GM12875 (cell line): ENCODE results near the gene SKOR1.

Source experiments
- H3K4me3 ChIP-seq: one replicate; pipeline ENCODE4 v1.5.1; 2011; ENCODE audit warnings: low read depth, low read length, control low read depth
- CTCF ChIP-seq: IDR thresholded peaks from 2 replicates; pipeline ENCODE4 v1.5.1; 2011; ENCODE audit warnings: low read depth, mild to moderate bottlenecking, control low read depth, inconsistent platforms, low read length, moderate library complexity, borderline replicate concordance; ENCODE audit not compliant: insufficient read depth

Gene SKOR1

GRCh38 chr15:67805008-67805665 lies 20.2 kb upstream of the SKOR1 start:
- TF ChIP-seq CTCF: no peak
- no peak overlapping the region for H3K4me3 ChIP-seq

GRCh38 chr15:67805666-67806516 lies 19.4 kb upstream of the SKOR1 start:
- no peak for TF ChIP-seq CTCF
- H3K4me3 ChIP-seq: no peak overlapping the region

- no peak overlapping the region for H3K4me3 ChIP-seq
- no peak for TF ChIP-seq CTCF
These were observed 18.8 kb upstream of the SKOR1 start for GRCh38 chr15:67806536-67806935.

- no peak for TF ChIP-seq CTCF
- H3K4me3 ChIP-seq: no peak overlapping the region
These were observed 18.2 kb upstream of the SKOR1 start for GRCh38 chr15:67807141-67807540.

- no peak overlapping the region for H3K4me3 ChIP-seq
- no peak for TF ChIP-seq CTCF
These were observed 17.5 kb upstream of the SKOR1 start for GRCh38 chr15:67807836-67808235.

GRCh38 chr15:67808821-67809220 lies 16.5 kb upstream of the SKOR1 start:
- H3K4me3 ChIP-seq: no peak overlapping the region
- TF ChIP-seq CTCF: no peak

- no peak overlapping the region for H3K4me3 ChIP-seq
- no peak for TF ChIP-seq CTCF
These were observed 15.9 kb upstream of the SKOR1 start for GRCh38 chr15:67809441-67809840.
